ENCODE data around the gene PVALB. TPM values are rescaled to one million over a fixed set of nuclear protein-coding genes. Genes with fewer than 3 reads are reported as not detected.

PVALB gene
- total and polyA plus RNA-seq, 12 donors: 0.65 to 3.3 (median 1.3) TPM; not detected in 8

- no peaks in the 10 kb centered on the region for H3K9me3 ChIP-seq (replicated peaks in 1 of 3)
- peaks cover 10% of the 10 kb centered on the region for H3K27me3 ChIP-seq
- no peak overlapping the region for H3K27ac ChIP-seq
- DNase-seq: peak in 2 of 7 donors; percentile 3 to 24
- intact Hi-C loops (cut with DNase I): no loop called here
- H3K36me3 ChIP-seq (replicated peaks in 1 of 2): no peaks in the 10 kb centered on the region
- WGBS, 4 donors: 69 to 76% (median 75%) methylated on average over 9 to 12 of the region's 12 CpGs
- TF ChIP-seq POLR2A (IDR thresholded peaks at IDR 0.05) (no peak), CTCF (IDR thresholded peaks at IDR 0.05) (no peak)
- H3K4me3 ChIP-seq: no peak overlapping the region
- H3K4me1 ChIP-seq (replicated peaks in 1 of 2): no peaks in the 10 kb centered on the region
Measured at GRCh38 chr22:36753916-36754315, 62.9 kb downstream of the PVALB start.

GRCh38 chr22:36753120-36753802 is 63.6 kb downstream of the PVALB start:
- Histone ChIP-seq H3K4me1 (replicated peaks in 1 of 2) (no peaks in the 10 kb centered on the region), H3K4me3 (no peak overlapping the region), H3K27ac (no peak overlapping the region), H3K27me3 (peaks cover 10% of the 10 kb centered on the region), H3K36me3 (replicated peaks in 1 of 2) (no peaks in the 10 kb centered on the region), H3K9me3 (replicated peaks in 1 of 3) (no peaks in the 10 kb centered on the region)
- no peak for TF ChIP-seq CTCF (IDR thresholded peaks at IDR 0.05)
- TF ChIP-seq POLR2A (IDR thresholded peaks at IDR 0.05): no peak
- DNase-seq: peak in 2 of 7 donors; percentile 7 to 11
- intact Hi-C loops (cut with DNase I): no loop called here
- 60 to 67% (median 63%) methylated on average over 4 of the region's 4 CpGs for WGBS, 4 donors

Other genes starting within 250 kb of the PVALB start
- 1 to 10 TPM in 1 of 9 donors, under 1 TPM in 4, not detected in 4; 0.11 to 1.8 (median 0.30) TPM for gene CACNG2, start 113.3 kb downstream of the PVALB start, total RNA-seq
- under 1 TPM; 0.24 to 0.66 (median 0.64) TPM for gene CACNG2, start 113.3 kb downstream of the PVALB start, polyA plus RNA-seq
- gene IFT27, start 40.9 kb downstream of the PVALB start, total RNA-seq: 10 to 100 TPM in 8 of 9 donors, 1 to 10 TPM in 1; 9.4 to 43.8 (median 36.7) TPM
- 10 to 100 TPM; 18.6 to 78.4 (median 67.9) TPM for gene IFT27, start 40.9 kb downstream of the PVALB start, polyA plus RNA-seq
- 10 to 100 TPM in 8 of 9 donors, 1 to 10 TPM in 1; 2.0 to 49.7 (median 20.7) TPM for gene NCF4, start 44.0 kb upstream of the PVALB start, total RNA-seq
- gene NCF4, start 44.0 kb upstream of the PVALB start, polyA plus RNA-seq: 10 to 100 TPM in 2 of 3 donors, 1 to 10 TPM in 1; 5.3 to 58.1 (median 42.1) TPM
- 10 to 100 TPM in 1 of 9 donors, 1 to 10 TPM in 7, under 1 TPM in 1; 0.55 to 12.4 (median 5.2) TPM for gene CSF2RB, start 96.6 kb upstream of the PVALB start, total RNA-seq
- 1 to 10 TPM; 1.0 to 2.2 (median 1.2) TPM for gene CSF2RB, start 96.6 kb upstream of the PVALB start, polyA plus RNA-seq
- 100 to 1,000 TPM; 142 to 484 (median 196) TPM for gene TST, start 202.4 kb upstream of the PVALB start, total RNA-seq
- 100 to 1,000 TPM in 1 of 3 donors, 10 to 100 TPM in 2; 49.7 to 207 (median 67.2) TPM for gene TST, start 202.4 kb upstream of the PVALB start, polyA plus RNA-seq
- gene MPST, start 202.7 kb upstream of the PVALB start, total RNA-seq: 100 to 1,000 TPM in 5 of 9 donors, 10 to 100 TPM in 4; 41.8 to 332 (median 149) TPM
- gene MPST, start 202.7 kb upstream of the PVALB start, polyA plus RNA-seq: 100 to 1,000 TPM in 2 of 3 donors, 1 to 10 TPM in 1; 7.9 to 161 (median 136) TPM
- 10 to 100 TPM in 8 of 9 donors, 1 to 10 TPM in 1; 10.0 to 40.1 (median 27.6) TPM for gene KCTD17, start 234.7 kb upstream of the PVALB start, total RNA-seq
- 10 to 100 TPM; 11.3 to 71.5 (median 24.8) TPM for gene KCTD17, start 234.7 kb upstream of the PVALB start, polyA plus RNA-seq

Data from adrenal gland (tissue), 12 donors.